HCT116 (cell line): ENCODE data around the gene KIF5A.

Experiments used
- POLR2AphosphoS5 ChIP-seq: IDR thresholded peaks from 2 replicates; pipeline ENCODE4 v1.6.1; 2011; ENCODE audit warnings: mild to moderate bottlenecking, low read depth, low read length, moderate library complexity
- YY1 ChIP-seq: IDR thresholded peaks from 2 replicates; pipeline ENCODE4 v1.6.1; 2011; ENCODE audit warnings: low read length, low read depth, moderate library complexity, mild to moderate bottlenecking; ENCODE audit not compliant: insufficient replicate concordance; ENCODE audit errors: extremely low read depth
- TF ChIP-seq, protein P1 (sequence below), 3 experiments: fragments of 200-600 bp in 1 of 3; sonication (generic) in 1 of 3; IDR thresholded peaks in 2 of 3; conservative IDR thresholded peaks in 1 of 3; 2 replicates each; pipeline ENCODE4 v1.5.1; 2012 to 2017; ENCODE audit warnings: low read depth in 2 of 3, low read length in 2 of 3, antibody characterized with exemption in 1 of 3, borderline replicate concordance in 1 of 3, control low read depth in 1 of 3, mild to moderate bottlenecking in 1 of 3, mixed read lengths in 1 of 3, mixed run types in 1 of 3, moderate library complexity in 1 of 3; ENCODE audit not compliant: insufficient read depth in 1 of 3

DNA sequence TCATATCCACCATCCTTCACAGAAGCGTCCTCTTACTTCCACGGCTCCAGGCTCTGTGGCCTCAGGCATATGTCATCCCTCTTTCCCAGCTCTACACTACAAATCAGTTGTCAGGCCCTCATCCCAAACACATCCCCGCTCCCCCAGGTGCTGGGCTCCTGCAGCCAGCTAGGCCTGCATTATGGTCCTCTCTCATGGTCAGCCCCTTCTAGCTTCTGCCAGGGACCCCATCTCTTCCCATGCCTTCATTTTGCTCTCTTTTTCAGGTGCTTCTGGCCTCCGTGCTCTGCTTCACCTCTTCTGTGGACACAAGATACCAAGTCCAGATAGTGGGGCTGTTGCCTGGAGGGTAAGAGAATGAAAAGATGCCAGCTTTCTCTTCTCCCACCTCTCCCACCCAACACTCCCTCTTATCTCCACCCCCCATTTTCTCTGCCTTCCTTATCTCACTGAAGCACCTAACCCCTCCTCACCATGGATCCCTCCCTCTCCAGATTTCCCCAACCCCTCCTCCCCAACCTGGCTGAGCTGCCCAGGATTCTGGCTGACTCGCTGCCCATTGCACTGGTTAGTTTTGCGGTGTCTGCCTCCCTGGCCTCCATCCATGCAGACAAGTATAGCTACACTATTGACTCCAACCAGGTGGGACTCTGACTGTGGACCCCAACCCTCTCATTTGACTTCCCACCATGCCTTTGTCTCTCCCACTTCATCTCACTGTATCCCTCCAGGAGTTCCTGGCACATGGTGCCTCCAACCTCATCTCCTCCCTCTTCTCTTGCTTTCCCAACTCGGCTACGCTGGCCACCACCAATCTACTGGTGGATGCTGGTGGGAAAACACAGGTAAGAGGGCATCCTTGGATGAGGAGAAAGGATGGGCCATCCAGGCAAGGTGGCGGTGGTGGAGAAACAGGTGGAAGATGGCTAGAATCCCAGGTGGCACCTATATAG lies 72.7 kb downstream of the KIF5A start:
- TF ChIP-seq, protein P1, sequence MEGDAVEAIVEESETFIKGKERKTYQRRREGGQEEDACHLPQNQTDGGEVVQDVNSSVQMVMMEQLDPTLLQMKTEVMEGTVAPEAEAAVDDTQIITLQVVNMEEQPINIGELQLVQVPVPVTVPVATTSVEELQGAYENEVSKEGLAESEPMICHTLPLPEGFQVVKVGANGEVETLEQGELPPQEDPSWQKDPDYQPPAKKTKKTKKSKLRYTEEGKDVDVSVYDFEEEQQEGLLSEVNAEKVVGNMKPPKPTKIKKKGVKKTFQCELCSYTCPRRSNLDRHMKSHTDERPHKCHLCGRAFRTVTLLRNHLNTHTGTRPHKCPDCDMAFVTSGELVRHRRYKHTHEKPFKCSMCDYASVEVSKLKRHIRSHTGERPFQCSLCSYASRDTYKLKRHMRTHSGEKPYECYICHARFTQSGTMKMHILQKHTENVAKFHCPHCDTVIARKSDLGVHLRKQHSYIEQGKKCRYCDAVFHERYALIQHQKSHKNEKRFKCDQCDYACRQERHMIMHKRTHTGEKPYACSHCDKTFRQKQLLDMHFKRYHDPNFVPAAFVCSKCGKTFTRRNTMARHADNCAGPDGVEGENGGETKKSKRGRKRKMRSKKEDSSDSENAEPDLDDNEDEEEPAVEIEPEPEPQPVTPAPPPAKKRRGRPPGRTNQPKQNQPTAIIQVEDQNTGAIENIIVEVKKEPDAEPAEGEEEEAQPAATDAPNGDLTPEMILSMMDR (IDR thresholded peaks at IDR 0.05 in 2 of 3, conservative IDR thresholded peaks at IDR 0.05 in 1 of 3; ENCODE audit: borderline replicate concordance in 1 of 3, insufficient read depth in 1 of 3, low read depth in 2 of 3, low read length in 2 of 3): no peak
- no peak for TF ChIP-seq POLR2AphosphoS5
- TF ChIP-seq YY1: no peak
